DMS153 treated with DMSO at 0.1 percent for 48 hours (cell line): ENCODE results near the gene TSGA10IP.
"Not testable (repeated sequence)": the region's sequence is repeated elsewhere in the genome, so short reads cannot be mapped to it uniquely, and the experiment has no call there.

Experiments used
- DNase-seq: peaks from one replicate; lab custom pipeline; 2025; ENCODE audit not compliant: unreplicated experiment; lab: John Stamatoyannopoulos, UW

The TSGA10IP gene

GRCh38 chr11:65945941-65946558 lies 770 bp downstream of the TSGA10IP start:
- DNase-seq, result no peak

GRCh38 chr11:65946655-65947054 lies 1.4 kb downstream of the TSGA10IP start:
- DNase-seq, result no peak

GRCh38 chr11:65947133-65947532 lies 1.9 kb downstream of the TSGA10IP start:
- DNase-seq, result no peak

- no peak for DNase-seq
Observed at GRCh38 chr11:65947603-65948125, 2.4 kb downstream of the TSGA10IP start.

GRCh38 chr11:65950711-65951110 lies 5.4 kb downstream of the TSGA10IP start:
- DNase-seq, result not testable (repeated sequence)

GRCh38 chr11:65951641-65952040 lies 6.4 kb downstream of the TSGA10IP start:
- DNase-seq, result not testable (repeated sequence)

- no peak for DNase-seq
Observed at GRCh38 chr11:65952052-65952521, 6.8 kb downstream of the TSGA10IP start.

GRCh38 chr11:65953471-65953870 lies 8.2 kb downstream of the TSGA10IP start:
- DNase-seq, result no peak

- no peak for DNase-seq
Observed at GRCh38 chr11:65954771-65955170, 9.5 kb downstream of the TSGA10IP start.

GRCh38 chr11:65958291-65958690 lies 13.0 kb downstream of the TSGA10IP start:
- no peak for DNase-seq

GRCh38 chr11:65958774-65959420 lies 13.6 kb downstream of the TSGA10IP start:
- DNase-seq, result no peak

GRCh38 chr11:65960824-65961266 lies 15.6 kb downstream of the TSGA10IP start:
- no peak for DNase-seq

GRCh38 chr11:65961267-65962140 lies 16.2 kb downstream of the TSGA10IP start, which contains the start of gene SART1:
Gene SART1, plus strand, starts transcription at chr11:65961734. Its CDS starts 47 bp downstream, at chr11:65961781.
- peak; percentile 93 for DNase-seq

- no peak for DNase-seq
Observed at GRCh38 chr11:65962141-65962564, 16.9 kb downstream of the TSGA10IP start.

GRCh38 chr11:65964906-65965305 lies 19.6 kb downstream of the TSGA10IP start:
- no peak for DNase-seq

- no peak for DNase-seq
Observed at GRCh38 chr11:65965986-65966762, 20.9 kb downstream of the TSGA10IP start.

- no peak for DNase-seq
Observed at GRCh38 chr11:65967329-65967934, 22.2 kb downstream of the TSGA10IP start.

GRCh38 chr11:65968600-65969482 lies 23.6 kb downstream of the TSGA10IP start:
- DNase-seq, result no peak

- DNase-seq, result no peak
Observed at GRCh38 chr11:65972116-65972515, 26.8 kb downstream of the TSGA10IP start.
